ENCODE results near the gene SH3PXD2B. TPM values are rescaled to one million over a fixed set of nuclear protein-coding genes. Genes with fewer than 3 reads are reported as not detected.
"Not testable (repeated sequence)": the region's sequence is repeated elsewhere in the genome, so short reads cannot be mapped to it uniquely, and the experiment has no call there.

SH3PXD2B gene
- total and polyA plus RNA-seq, 2 donors (not counting 1 experiment from before 2014, with no cell fraction given) = 12.6 to 21.1 TPM

DNA sequence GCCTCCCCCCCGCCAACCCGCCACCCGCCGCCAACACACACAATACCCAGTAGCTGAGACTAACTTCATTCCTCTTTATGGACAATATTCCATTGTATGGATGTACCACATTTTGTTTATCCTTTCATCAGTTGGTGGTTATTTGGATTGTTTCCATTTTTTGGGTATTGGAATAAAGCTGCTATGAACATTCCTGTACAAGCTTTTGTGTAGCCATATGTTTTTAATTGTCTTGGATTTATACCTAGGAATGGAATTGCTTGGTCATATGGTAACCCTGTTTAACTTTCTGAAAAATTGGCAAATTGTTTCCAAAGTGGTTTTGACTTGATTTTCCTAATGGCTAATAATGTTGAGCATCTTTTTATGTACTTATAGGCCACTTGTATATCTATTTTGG, 165.9 kb downstream of the SH3PXD2B start:
- H3K9ac ChIP-seq (ENCODE audit: insufficient read depth, low read length) = no peak overlapping the region
- no peak overlapping the region for H3K4me3 ChIP-seq (replicated peaks in 1 of 4; ENCODE audit: control extremely low read depth in 1 of 4, insufficient read depth in 1 of 4, low read depth in 3 of 4, low read length in 4 of 4)
- H3K36me3 ChIP-seq (ENCODE audit: control insufficient read depth, insufficient read depth, low read length) = no peaks in the 10 kb centered on the region
- no peaks in the 10 kb centered on the region for H4K20me1 ChIP-seq (ENCODE audit: control insufficient read depth, extremely low read depth, insufficient read depth, low read length)
- H3K27me3 ChIP-seq (ENCODE audit: control insufficient read depth, insufficient read depth, low read length) = no peaks in the 10 kb centered on the region
- no peak overlapping the region for H2AFZ ChIP-seq (ENCODE audit: low read length)
- H3K79me2 ChIP-seq (ENCODE audit: control insufficient read depth, insufficient read depth, low read length) = no peaks in the 10 kb centered on the region
- H3K4me1 ChIP-seq (ENCODE audit: control insufficient read depth, extremely low read depth, insufficient read depth, low read length) = no peaks in the 10 kb centered on the region
- no peak for DNase-seq (ENCODE audit: low read depth in 2 of 2)
- H3K4me2 ChIP-seq (ENCODE audit: extremely low read depth, insufficient read depth, low read length) = no peak overlapping the region
- TF ChIP-seq, protein P1, sequence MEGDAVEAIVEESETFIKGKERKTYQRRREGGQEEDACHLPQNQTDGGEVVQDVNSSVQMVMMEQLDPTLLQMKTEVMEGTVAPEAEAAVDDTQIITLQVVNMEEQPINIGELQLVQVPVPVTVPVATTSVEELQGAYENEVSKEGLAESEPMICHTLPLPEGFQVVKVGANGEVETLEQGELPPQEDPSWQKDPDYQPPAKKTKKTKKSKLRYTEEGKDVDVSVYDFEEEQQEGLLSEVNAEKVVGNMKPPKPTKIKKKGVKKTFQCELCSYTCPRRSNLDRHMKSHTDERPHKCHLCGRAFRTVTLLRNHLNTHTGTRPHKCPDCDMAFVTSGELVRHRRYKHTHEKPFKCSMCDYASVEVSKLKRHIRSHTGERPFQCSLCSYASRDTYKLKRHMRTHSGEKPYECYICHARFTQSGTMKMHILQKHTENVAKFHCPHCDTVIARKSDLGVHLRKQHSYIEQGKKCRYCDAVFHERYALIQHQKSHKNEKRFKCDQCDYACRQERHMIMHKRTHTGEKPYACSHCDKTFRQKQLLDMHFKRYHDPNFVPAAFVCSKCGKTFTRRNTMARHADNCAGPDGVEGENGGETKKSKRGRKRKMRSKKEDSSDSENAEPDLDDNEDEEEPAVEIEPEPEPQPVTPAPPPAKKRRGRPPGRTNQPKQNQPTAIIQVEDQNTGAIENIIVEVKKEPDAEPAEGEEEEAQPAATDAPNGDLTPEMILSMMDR (conservative IDR thresholded peaks at IDR 0.05 in 1 of 2, IDR thresholded peaks at IDR 0.05 in 1 of 2; ENCODE audit: low read depth in 1 of 2, low read length in 2 of 2) = no peak
- no peak for TF ChIP-seq EZH2 (IDR thresholded peaks at IDR 0.05; ENCODE audit: low read length, missing control alignments)
- H3K27ac ChIP-seq (ENCODE audit: insufficient read depth, low read length) = no peak overlapping the region
- no peaks in the 10 kb centered on the region for H3K9me3 ChIP-seq (ENCODE audit: control insufficient read depth, insufficient read depth, low read depth, low read length)

DNA sequence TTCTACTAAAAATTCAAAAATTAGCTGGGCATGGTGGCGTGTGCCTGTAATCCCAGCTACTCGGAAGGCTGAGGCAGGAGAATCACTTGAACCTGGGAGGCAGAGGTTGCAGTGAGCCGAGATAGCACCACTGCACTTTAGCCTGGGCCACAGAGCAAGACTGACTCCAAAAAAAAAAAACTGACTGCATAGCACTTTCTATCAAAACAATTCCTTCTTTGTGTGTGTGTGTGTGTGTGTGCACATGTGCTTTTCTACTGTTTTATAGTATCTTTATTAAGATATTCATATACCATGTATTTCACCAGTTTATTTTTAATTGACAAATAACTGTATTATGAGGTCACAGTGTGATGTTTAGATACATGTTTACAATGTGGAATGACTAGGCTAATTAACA, 167.2 kb downstream of the SH3PXD2B start:
- H3K4me3 ChIP-seq (replicated peaks in 1 of 4; ENCODE audit: control extremely low read depth in 1 of 4, insufficient read depth in 1 of 4, low read depth in 3 of 4, low read length in 4 of 4); H3K4me1 ChIP-seq (ENCODE audit: control insufficient read depth, extremely low read depth, insufficient read depth, low read length); H3K27ac ChIP-seq (ENCODE audit: insufficient read depth, low read length); H4K20me1 ChIP-seq (ENCODE audit: control insufficient read depth, extremely low read depth, insufficient read depth, low read length); H3K9me3 ChIP-seq (ENCODE audit: control insufficient read depth, insufficient read depth, low read depth, low read length); H3K4me2 ChIP-seq (ENCODE audit: extremely low read depth, insufficient read depth, low read length); H3K36me3 ChIP-seq (ENCODE audit: control insufficient read depth, insufficient read depth, low read length); H2AFZ ChIP-seq (ENCODE audit: low read length); H3K9ac ChIP-seq (ENCODE audit: insufficient read depth, low read length); H3K27me3 ChIP-seq (ENCODE audit: control insufficient read depth, insufficient read depth, low read length); DNase-seq (ENCODE audit: low read depth in 2 of 2): not testable (repeated sequence)
- H3K79me2 ChIP-seq (ENCODE audit: control insufficient read depth, insufficient read depth, low read length) = peaks cover 13% of the 10 kb centered on the region

DNA sequence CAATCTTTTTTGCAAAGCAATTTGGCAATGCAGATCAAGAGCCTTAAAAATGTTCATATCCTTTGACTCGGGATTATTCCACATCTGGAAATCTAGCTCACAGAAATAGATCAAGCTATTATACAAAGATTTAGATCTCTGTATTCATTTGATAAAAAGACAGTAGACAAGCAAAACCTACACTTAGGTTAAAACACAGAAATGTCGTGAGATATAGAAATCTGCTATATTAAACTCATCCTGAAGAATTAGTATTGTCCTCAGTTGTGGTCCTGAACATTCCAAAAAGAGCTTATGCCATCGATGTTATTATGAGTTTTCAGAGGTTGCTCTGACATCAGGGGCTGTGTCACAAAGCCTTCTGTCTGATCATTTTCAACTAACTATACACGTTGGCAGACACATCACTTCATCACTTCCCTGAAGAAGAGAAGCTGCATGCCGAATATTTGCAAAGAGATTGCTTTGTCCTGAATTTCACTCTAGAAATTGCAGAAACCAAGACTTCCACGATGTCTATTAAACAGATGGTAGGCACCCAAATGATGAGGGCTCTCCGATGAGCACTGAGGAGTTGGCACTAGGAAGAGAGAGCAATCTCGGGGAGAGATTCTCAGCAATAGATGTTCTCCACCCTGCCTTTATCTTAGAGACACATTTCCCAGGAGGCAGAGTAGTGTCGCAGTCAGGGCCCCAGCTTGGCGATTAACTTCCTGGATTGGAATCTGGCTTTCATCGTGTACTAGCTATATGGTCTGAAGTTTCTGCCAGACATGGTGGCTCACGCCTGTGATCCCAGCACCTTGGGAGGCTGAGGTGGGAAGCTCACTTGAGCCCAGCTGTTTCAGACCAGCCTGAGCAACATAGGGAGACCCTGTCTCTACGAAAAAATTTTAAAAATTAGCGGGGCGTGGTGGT, 168.8 kb downstream of the SH3PXD2B start:
- H3K79me2 ChIP-seq (ENCODE audit: control insufficient read depth, insufficient read depth, low read length) = peaks cover 27% of the 10 kb centered on the region
- no peaks in the 10 kb centered on the region for H4K20me1 ChIP-seq (ENCODE audit: control insufficient read depth, extremely low read depth, insufficient read depth, low read length)
- H3K4me2 ChIP-seq (ENCODE audit: extremely low read depth, insufficient read depth, low read length) = peak overlapping the region; percentile 81
- peak overlapping the region in 1 of 4 experiments; percentile 63 for H3K4me3 ChIP-seq (replicated peaks in 1 of 4; ENCODE audit: control extremely low read depth in 1 of 4, insufficient read depth in 1 of 4, low read depth in 3 of 4, low read length in 4 of 4)
- no peak overlapping the region for H3K9ac ChIP-seq (ENCODE audit: insufficient read depth, low read length)
- peaks cover 3% of the 10 kb centered on the region for H3K4me1 ChIP-seq (ENCODE audit: control insufficient read depth, extremely low read depth, insufficient read depth, low read length)
- no peaks in the 10 kb centered on the region for H3K9me3 ChIP-seq (ENCODE audit: control insufficient read depth, insufficient read depth, low read depth, low read length)
- TF ChIP-seq EZH2 (IDR thresholded peaks at IDR 0.05; ENCODE audit: low read length, missing control alignments) = no peak
- TF ChIP-seq, protein P1 (conservative IDR thresholded peaks at IDR 0.05 in 1 of 2, IDR thresholded peaks at IDR 0.05 in 1 of 2; ENCODE audit: low read depth in 1 of 2, low read length in 2 of 2) = no peak
- H2AFZ ChIP-seq (ENCODE audit: low read length) = no peak overlapping the region
- H3K27ac ChIP-seq (ENCODE audit: insufficient read depth, low read length) = no peak overlapping the region
- H3K36me3 ChIP-seq (ENCODE audit: control insufficient read depth, insufficient read depth, low read length) = no peaks in the 10 kb centered on the region
- H3K27me3 ChIP-seq (ENCODE audit: control insufficient read depth, insufficient read depth, low read length) = no peaks in the 10 kb centered on the region
- no peak for DNase-seq (ENCODE audit: low read depth in 2 of 2)
